Endothelial cell of umbilical vein (primary cell): Measurements from ENCODE around the gene PRM1. TPM values are rescaled to one million over a fixed set of nuclear protein-coding genes. Genes with fewer than 3 reads are reported as not detected.

Experiments used
- BruUV-seq: library from RNA; stranded (reverse); fragments of 400-500 nt; replicated peaks from 2 replicates; lab custom pipeline; 2021; lab: Mats Ljungman, UMichigan
- CTCF ChIA-PET: fragments of 300-600, 350-600 bp; sonication (Branson Sonifier 250); formaldehyde crosslinking; loops from one replicate; lab custom pipeline; 2021; ENCODE audit warnings: antibody characterized with exemption, inconsistent platforms; lab: Charles Lee
- POLR2A ChIA-PET: fragments of 300-600, 350-600 bp; sonication (Branson Sonifier 250); formaldehyde crosslinking; loops from one replicate; lab custom pipeline; 2021; ENCODE audit warnings: antibody characterized with exemption, inconsistent platforms; lab: Charles Lee
- DNase-seq: peaks from one replicate; pipeline ENCODE4 v3.0.0-alpha.2; 2011; ENCODE audit warnings: low read depth, low spot score
- FAIRE-seq: peaks from 2 replicates; lab custom pipeline; 2011; peaks lifted over from hg19 to GRCh38; lab: Jason Lieb, UNC
- H2AFZ ChIP-seq: 2 replicates; pipeline ENCODE4 v1.6.0; 2012; ENCODE audit warnings: low read depth, low read length, control low read depth, inconsistent platforms
- H3K27ac ChIP-seq: 2 replicates; pipeline ENCODE4 v1.5.1; 2011; ENCODE audit warnings: low read depth, mild to moderate bottlenecking, control low read depth, low read length, moderate library complexity; ENCODE audit not compliant: insufficient read depth
- H3K27me3 ChIP-seq, 2 experiments: 2 replicates each; pipeline versions ENCODE4 v1.6.0 to v1.6.1; 2011; ENCODE audit warnings: low read length in 2 of 2, mixed read lengths in 1 of 2; ENCODE audit not compliant: control insufficient read depth in 2 of 2, insufficient read depth in 2 of 2
- H3K36me3 ChIP-seq, 2 experiments: 2 replicates in 1 of 2; 3 replicates in 1 of 2; pipeline ENCODE4 v1.5.1; 2011; ENCODE audit warnings: low read length in 2 of 2, mild to moderate bottlenecking in 1 of 2, moderate library complexity in 1 of 2; ENCODE audit not compliant: control insufficient read depth in 2 of 2, insufficient read depth in 2 of 2; ENCODE audit errors: extremely low read depth in 1 of 2
- H3K4me1 ChIP-seq: 3 replicates; pipeline ENCODE4 v1.5.1; 2011; ENCODE audit warnings: mild to moderate bottlenecking, low read length; ENCODE audit not compliant: control insufficient read depth, insufficient read depth; ENCODE audit errors: extremely low read depth
- H3K4me2 ChIP-seq: 2 replicates; pipeline ENCODE4 v1.6.1; 2011; ENCODE audit warnings: low read length, control low read depth, mixed read lengths; ENCODE audit not compliant: insufficient read depth
- H3K4me3 ChIP-seq, 3 experiments: fragments of 200-600 bp in 1 of 3; sonication (generic), shearing (Covaris generic) in 1 of 3; replicated peaks in 1 of 3; 2 replicates each; pipeline ENCODE4 v1.5.1; 2011 to 2016; ENCODE audit warnings: control low read depth in 3 of 3, low read length in 3 of 3, mild to moderate bottlenecking in 2 of 3, inconsistent platforms in 1 of 3, low read depth in 1 of 3, moderate library complexity in 1 of 3; ENCODE audit not compliant: insufficient read depth in 1 of 3
- H3K79me2 ChIP-seq: 2 replicates; pipeline ENCODE4 v1.6.0; 2012; ENCODE audit warnings: low read length, inconsistent platforms; ENCODE audit not compliant: control insufficient read depth, insufficient read depth
- H3K9ac ChIP-seq: replicated peaks from 2 replicates; pipeline ENCODE3; 2011; ENCODE audit warnings: low read length, control low read depth; ENCODE audit not compliant: insufficient read depth; ENCODE audit errors: extremely low read depth
- H3K9me1 ChIP-seq: replicated peaks from 3 replicates; pipeline ENCODE4 v1.6.0; 2011; ENCODE audit warnings: mild to moderate bottlenecking, low read length; ENCODE audit not compliant: control insufficient read depth, insufficient read depth; ENCODE audit errors: extremely low read depth
- H3K9me3 ChIP-seq: replicated peaks from 2 replicates; pipeline ENCODE4 v1.5.1; 2012; ENCODE audit warnings: low read length, inconsistent platforms; ENCODE audit not compliant: control insufficient read depth, insufficient read depth
- H4K20me1 ChIP-seq: replicated peaks from 2 replicates; pipeline ENCODE3; 2011; ENCODE audit warnings: mild to moderate bottlenecking, low read length; ENCODE audit not compliant: control insufficient read depth, insufficient read depth; ENCODE audit errors: extremely low read depth
- EZH2 ChIP-seq: IDR thresholded peaks from 2 replicates; pipeline ENCODE4 v1.6.1; 2012; ENCODE audit warnings: borderline replicate concordance, low read depth, mild to moderate bottlenecking, moderate library complexity, low read length, inconsistent platforms; ENCODE audit not compliant: severe bottlenecking
- FOS ChIP-seq: IDR thresholded peaks from 2 replicates; pipeline ENCODE4 v1.6.1; 2011; ENCODE audit warnings: mild to moderate bottlenecking, low read length, moderate library complexity, borderline replicate concordance; ENCODE audit not compliant: insufficient read depth
- GATA2 ChIP-seq: IDR thresholded peaks from 2 replicates; pipeline ENCODE4 v1.7.0; 2011; ENCODE audit warnings: low read depth, mild to moderate bottlenecking, moderate library complexity, mixed read lengths, low read length; ENCODE audit not compliant: insufficient read length, insufficient read depth
- JUN ChIP-seq: IDR thresholded peaks from 2 replicates; pipeline ENCODE4 v1.6.1; 2011; ENCODE audit warnings: borderline replicate concordance, low read depth; ENCODE audit not compliant: insufficient read length, insufficient read depth
- MYC ChIP-seq: IDR thresholded peaks from one replicate; pipeline ENCODE4 v1.6.1; 2011; ENCODE audit warnings: mild to moderate bottlenecking, low read depth, low read length
- POLR2A ChIP-seq: IDR thresholded peaks from 2 replicates; pipeline ENCODE4 v1.6.1; 2012; ENCODE audit warnings: low read depth, mild to moderate bottlenecking, control low read depth, low read length
- POLR2AphosphoS5 ChIP-seq: IDR thresholded peaks from 2 replicates; pipeline ENCODE4 v1.6.1; 2012; ENCODE audit warnings: low read depth, mild to moderate bottlenecking, control low read depth, low read length, moderate library complexity; ENCODE audit not compliant: insufficient read depth
- dilution Hi-C: fragments of 300-500 bp; cut with MboI; formaldehyde crosslinking; loops from one replicate; pipeline ENCODE4 v1.15.0; 2019; ENCODE audit warnings: low sequenced_read_pairs; ENCODE audit not compliant: extremely low pct_ligation_motif_present
- intact Hi-C: fragments of 100-400 bp; cut with micrococcal nuclease; formaldehyde crosslinking; loops from one replicate; pipeline ENCODE4 v1.10.0; 2022
- polyA plus RNA-seq, 4 experiments: library from polyadenylated mRNA; depleted of rRNA in 3 of 4; stranded (reverse) in 3 of 4; unstranded in 1 of 4; fragments of >200 nt; gene quantifications; 2 replicates each; pipeline versions ENCODE4 v1.2.1 to v1.2.3, GENCODE V29; 2011 to 2012; ENCODE audit warnings: missing spikeins in 1 of 4
- total RNA-seq: library from RNA; stranded (reverse); gene quantifications from 2 replicates; pipeline ENCODE4 v1.2.3, GENCODE V29; 2021
- TF ChIP-seq, protein P1 (sequence below), 2 donors: IDR thresholded peaks; 1 replicate in 1 of 2; 2 replicates in 1 of 2; pipeline ENCODE4 v1.5.1; 2011; ENCODE audit warnings: low read length in 2 of 2, mild to moderate bottlenecking in 2 of 2, moderate library complexity in 2 of 2, control low read depth in 1 of 2, inconsistent platforms in 1 of 2, low read depth in 1 of 2; ENCODE audit not compliant: insufficient read depth in 1 of 2; ENCODE audit errors: extremely low read depth in 1 of 2
- TF ChIP-seq, protein P2 (sequence below): IDR thresholded peaks from 2 replicates; pipeline ENCODE4 v1.6.1; 2011; ENCODE audit not compliant: insufficient read depth, insufficient read length

The PRM1 gene
- total and polyA plus RNA-seq, 2 donors (not counting 3 experiments of a cell fraction or from before 2014, with no cell fraction given): not detected

GRCh38 chr16:11283820-11284248 is 2.7 kb upstream of the PRM1 start:
- intact Hi-C loops (no loop called here), dilution Hi-C loops (no loop called here)
- BruUV-seq: no TSS peak
- CTCF ChIA-PET: interaction anchor here (0.8 to 1.5 kb wide), 5 partner anchors 13 to 313 kb away, joined by 3 to 4 read pairs (median 4); partner anchors contain the start of gene SOCS1
- Histone ChIP-seq H3K4me1 (no peaks in the 10 kb centered on the region), H3K79me2 (no peaks in the 10 kb centered on the region), H3K36me3 (no peaks in the 10 kb centered on the region), H3K9ac (no peak overlapping the region), H2AFZ (no peak overlapping the region), H3K9me3 (no peaks in the 10 kb centered on the region), H3K4me3 (no peak overlapping the region), H3K4me2 (no peak overlapping the region), H3K9me1 (no peaks in the 10 kb centered on the region), H3K27me3 (peaks cover 3 to 4% of the 10 kb centered on the region in 2 experiments), H4K20me1 (no peaks in the 10 kb centered on the region), H3K27ac (no peak overlapping the region)
- DNase-seq (no peak), FAIRE-seq (no peak)
- TF ChIP-seq FOS (no peak), GATA2 (no peak), EZH2 (no peak), MYC (no peak), POLR2A (no peak), POLR2AphosphoS5 (no peak), JUN (no peak)
- TF ChIP-seq, protein P1, sequence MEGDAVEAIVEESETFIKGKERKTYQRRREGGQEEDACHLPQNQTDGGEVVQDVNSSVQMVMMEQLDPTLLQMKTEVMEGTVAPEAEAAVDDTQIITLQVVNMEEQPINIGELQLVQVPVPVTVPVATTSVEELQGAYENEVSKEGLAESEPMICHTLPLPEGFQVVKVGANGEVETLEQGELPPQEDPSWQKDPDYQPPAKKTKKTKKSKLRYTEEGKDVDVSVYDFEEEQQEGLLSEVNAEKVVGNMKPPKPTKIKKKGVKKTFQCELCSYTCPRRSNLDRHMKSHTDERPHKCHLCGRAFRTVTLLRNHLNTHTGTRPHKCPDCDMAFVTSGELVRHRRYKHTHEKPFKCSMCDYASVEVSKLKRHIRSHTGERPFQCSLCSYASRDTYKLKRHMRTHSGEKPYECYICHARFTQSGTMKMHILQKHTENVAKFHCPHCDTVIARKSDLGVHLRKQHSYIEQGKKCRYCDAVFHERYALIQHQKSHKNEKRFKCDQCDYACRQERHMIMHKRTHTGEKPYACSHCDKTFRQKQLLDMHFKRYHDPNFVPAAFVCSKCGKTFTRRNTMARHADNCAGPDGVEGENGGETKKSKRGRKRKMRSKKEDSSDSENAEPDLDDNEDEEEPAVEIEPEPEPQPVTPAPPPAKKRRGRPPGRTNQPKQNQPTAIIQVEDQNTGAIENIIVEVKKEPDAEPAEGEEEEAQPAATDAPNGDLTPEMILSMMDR (IDR thresholded peaks at IDR 0.05; ENCODE audit: extremely low read depth in 1 of 2, insufficient read depth in 1 of 2, low read depth in 1 of 2, low read length in 2 of 2): no peak
- TF ChIP-seq, protein P2, sequence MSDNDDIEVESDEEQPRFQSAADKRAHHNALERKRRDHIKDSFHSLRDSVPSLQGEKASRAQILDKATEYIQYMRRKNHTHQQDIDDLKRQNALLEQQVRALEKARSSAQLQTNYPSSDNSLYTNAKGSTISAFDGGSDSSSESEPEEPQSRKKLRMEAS: no peak
- POLR2A ChIA-PET: interaction anchor here (1.4 kb wide), 1 partner anchor 28 kb away, joined by 3 read pairs; the partner anchor contains the start of gene SOCS1
